Thymus (tissue), 14 donors: Measurements from ENCODE around the gene KYNU. TPM values are rescaled to one million over a fixed set of nuclear protein-coding genes. Genes with fewer than 3 reads are reported as not detected.

Source experiments
- DNase-seq, 9 donors: peaks; one replicate each; pipeline ENCODE4 v3.0.0-alpha.2; 2013; ENCODE audit warnings: low spot score in 9 of 9, low read depth in 6 of 9, missing footprints in 1 of 9
- H3K27ac ChIP-seq, 2 donors: one replicate each; pipeline ENCODE4 v1.5.1; 2013; ENCODE audit warnings: control low read depth in 1 of 2, low read depth in 1 of 2, low read length in 1 of 2, mild to moderate bottlenecking in 1 of 2, moderate library complexity in 1 of 2
- H3K27me3 ChIP-seq, 2 donors: one replicate each; pipeline ENCODE4 v1.5.1; 2013; ENCODE audit warnings: low read length in 1 of 2; ENCODE audit not compliant: control insufficient read depth in 2 of 2, insufficient read depth in 1 of 2
- H3K36me3 ChIP-seq, 2 donors: one replicate each; pipeline ENCODE4 v1.5.1; 2013; ENCODE audit warnings: low read length in 1 of 2, mild to moderate bottlenecking in 1 of 2, moderate library complexity in 1 of 2; ENCODE audit not compliant: control insufficient read depth in 2 of 2, insufficient read depth in 2 of 2
- H3K4me1 ChIP-seq, 2 donors: one replicate each; pipeline ENCODE4 v1.5.1; 2013; ENCODE audit warnings: low read length in 2 of 2; ENCODE audit not compliant: control insufficient read depth in 2 of 2, insufficient read depth in 2 of 2
- H3K4me3 ChIP-seq, 2 donors: one replicate each; pipeline ENCODE4 v1.5.1; 2013; ENCODE audit warnings: low read length in 2 of 2, control low read depth in 1 of 2, mild to moderate bottlenecking in 1 of 2
- H3K9me3 ChIP-seq, 2 donors: one replicate each; pipeline ENCODE4 v1.5.1; 2013; ENCODE audit warnings: low read length in 1 of 2, mild to moderate bottlenecking in 1 of 2; ENCODE audit not compliant: control insufficient read depth in 2 of 2, insufficient read depth in 1 of 2
- WGBS: extraction: QIAGEN DNeasy Blood & Tissue Kit; methylation state at CpG from one replicate; pipeline ENCODE4 v1.1.7; 2013; 5-methylcytosine and 5-hydroxymethylcytosine counted together
- long read RNA-seq, 10 donors: transcript quantifications; one replicate each; lab custom pipeline, GENCODE V29; 2026
- polyA plus RNA-seq: library from polyadenylated mRNA; stranded (reverse); fragments of 200-250 nt; gene quantifications from one replicate; pipeline ENCODE4 v1.2.3, GENCODE V29; 2013
- total RNA-seq: library from RNA; stranded (reverse); fragments of 120-200 nt; gene quantifications from one replicate; pipeline ENCODE4 v1.2.4, GENCODE V29; 2013
- donor health status: healthy.

KYNU gene
- total RNA-seq (6.6 TPM), polyA plus RNA-seq (11.3 TPM)
- long read RNA-seq, donor 1, result 0 reads
- long read RNA-seq, donor 2, full-length matches to known transcripts, result 4 of 4 reads
- long read RNA-seq, donor 2, partial matches to known transcripts, result 0 of 4 reads
- long read RNA-seq, donor 2, other reads (novel, unspliced or antisense), result 0 of 4 reads
- long read RNA-seq, donor 3, full-length matches to known transcripts, result 2 of 2 reads
- long read RNA-seq, donor 3, partial matches to known transcripts, result 0 of 2 reads
- long read RNA-seq, donor 3, other reads (novel, unspliced or antisense), result 0 of 2 reads
- long read RNA-seq, donor 4, result 0 reads
- long read RNA-seq, donor 5, full-length matches to known transcripts, result 3 of 3 reads
- long read RNA-seq, donor 5, partial matches to known transcripts, result 0 of 3 reads
- long read RNA-seq, donor 5, other reads (novel, unspliced or antisense), result 0 of 3 reads
- long read RNA-seq, donor 6, full-length matches to known transcripts, result 1 of 1 reads
- long read RNA-seq, donor 6, partial matches to known transcripts, result 0 of 1 reads
- long read RNA-seq, donor 6, other reads (novel, unspliced or antisense), result 0 of 1 reads
- long read RNA-seq, donor 7, full-length matches to known transcripts, result 1 of 1 reads
- long read RNA-seq, donor 7, partial matches to known transcripts, result 0 of 1 reads
- long read RNA-seq, donor 7, other reads (novel, unspliced or antisense), result 0 of 1 reads
- long read RNA-seq, donor 8, result 0 reads
- long read RNA-seq, donor 9, result 0 reads
- long read RNA-seq, donor 10, full-length matches to known transcripts, result 3 of 3 reads
- long read RNA-seq, donor 10, partial matches to known transcripts, result 0 of 3 reads
- long read RNA-seq, donor 10, other reads (novel, unspliced or antisense), result 0 of 3 reads

- H3K4me1 ChIP-seq, result no peaks in the 10 kb centered on the region
- H3K9me3 ChIP-seq, result no peaks in the 10 kb centered on the region
- 81% methylated on average over 2 of the region's 2 CpGs for WGBS
- H3K4me3 ChIP-seq, result no peak within 1 kb of the TSS
- no peak within 1 kb of the TSS for H3K27ac ChIP-seq
- H3K27me3 ChIP-seq, result no peaks in the 10 kb centered on the region
- no peaks in the 10 kb centered on the region for H3K36me3 ChIP-seq
- no peak for DNase-seq
These were observed at the start of gene KYNU for GRCh38 chr2:142877216-142877838. TSS of gene KYNU (plus strand) at chr2:142877664. CDS start at chr2:142885368, 7,704 bp downstream.

GRCh38 chr2:142834021-142834420 is 43.4 kb upstream of the KYNU start:
- no peaks in the 10 kb centered on the region for H3K4me1 ChIP-seq
- H3K9me3 ChIP-seq, result no peaks in the 10 kb centered on the region
- no peak overlapping the region for H3K4me3 ChIP-seq
- H3K36me3 ChIP-seq, result no peaks in the 10 kb centered on the region
- H3K27ac ChIP-seq, result no peak overlapping the region
- 91% methylated on average over 1 of the region's 1 CpG for WGBS
- DNase-seq, result no peak
- no peaks in the 10 kb centered on the region for H3K27me3 ChIP-seq

- H3K36me3 ChIP-seq, result no peaks in the 10 kb centered on the region
- H3K9me3 ChIP-seq, result no peaks in the 10 kb centered on the region
- no peak overlapping the region for H3K4me3 ChIP-seq
- H3K27ac ChIP-seq, result no peak overlapping the region
- no peaks in the 10 kb centered on the region for H3K27me3 ChIP-seq
- DNase-seq, result no peak
- no peaks in the 10 kb centered on the region for H3K4me1 ChIP-seq
These were observed 37.0 kb upstream of the KYNU start for GRCh38 chr2:142840436-142840835.

GRCh38 chr2:142841788-142842187 is 35.7 kb upstream of the KYNU start:
- H3K4me1 ChIP-seq, result no peaks in the 10 kb centered on the region
- no peak overlapping the region for H3K27ac ChIP-seq
- no peaks in the 10 kb centered on the region for H3K9me3 ChIP-seq
- WGBS, result 96% methylated on average over 2 of the region's 2 CpGs
- H3K36me3 ChIP-seq, result no peaks in the 10 kb centered on the region
- DNase-seq, result no peak
- no peaks in the 10 kb centered on the region for H3K27me3 ChIP-seq
- no peak overlapping the region for H3K4me3 ChIP-seq

- H3K9me3 ChIP-seq, result no peaks in the 10 kb centered on the region
- H3K27me3 ChIP-seq, result no peaks in the 10 kb centered on the region
- H3K4me3 ChIP-seq, result no peak overlapping the region
- no peaks in the 10 kb centered on the region for H3K36me3 ChIP-seq
- no peaks in the 10 kb centered on the region for H3K4me1 ChIP-seq
- DNase-seq, result no peak
- WGBS, result 98% methylated on average over 1 of the region's 1 CpG
- no peak overlapping the region for H3K27ac ChIP-seq
These were observed 35.1 kb upstream of the KYNU start for GRCh38 chr2:142842369-142842768.

GRCh38 chr2:142843731-142844130 is 33.7 kb upstream of the KYNU start:
- no peak overlapping the region for H3K27ac ChIP-seq
- no peaks in the 10 kb centered on the region for H3K27me3 ChIP-seq
- no peak overlapping the region for H3K4me3 ChIP-seq
- no peaks in the 10 kb centered on the region for H3K36me3 ChIP-seq
- WGBS, result 56% methylated on average over 2 of the region's 2 CpGs
- DNase-seq, result no peak
- H3K4me1 ChIP-seq, result no peaks in the 10 kb centered on the region
- H3K9me3 ChIP-seq, result no peaks in the 10 kb centered on the region

DNA sequence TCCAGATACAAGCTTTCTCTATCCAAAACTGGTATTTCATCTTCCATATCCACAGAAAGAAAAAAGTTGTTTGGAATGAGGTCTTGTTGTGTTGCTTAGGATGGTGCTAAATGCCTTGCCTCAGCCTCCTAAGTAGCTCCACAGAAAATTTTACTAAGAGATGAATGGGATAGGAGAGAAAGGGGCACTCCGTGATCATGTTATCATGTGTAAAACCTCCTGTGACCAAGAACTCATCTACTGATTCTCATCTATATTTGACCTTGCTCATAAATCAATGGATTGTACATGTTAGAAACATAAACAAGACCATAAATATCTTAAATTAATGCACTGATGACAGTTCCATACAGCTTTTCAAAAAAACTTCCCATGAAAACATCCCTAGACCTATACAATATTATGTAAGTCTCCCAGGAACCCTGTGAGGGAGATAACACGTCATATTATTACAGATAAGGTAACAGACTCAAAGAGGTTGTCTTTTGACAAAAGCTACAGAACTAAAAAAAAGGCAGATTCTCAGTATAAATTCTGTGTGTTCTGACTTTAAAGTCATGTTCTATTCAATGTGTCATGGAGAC is 29.3 kb upstream of the KYNU start:
- WGBS, result 95% methylated on average over 2 of the region's 2 CpGs
- H3K4me1 ChIP-seq, result no peaks in the 10 kb centered on the region
- H3K9me3 ChIP-seq, result no peaks in the 10 kb centered on the region
- no peaks in the 10 kb centered on the region for H3K27me3 ChIP-seq
- H3K27ac ChIP-seq, result no peak overlapping the region
- no peak for DNase-seq
- H3K4me3 ChIP-seq, result no peak overlapping the region
- no peaks in the 10 kb centered on the region for H3K36me3 ChIP-seq

DNA sequence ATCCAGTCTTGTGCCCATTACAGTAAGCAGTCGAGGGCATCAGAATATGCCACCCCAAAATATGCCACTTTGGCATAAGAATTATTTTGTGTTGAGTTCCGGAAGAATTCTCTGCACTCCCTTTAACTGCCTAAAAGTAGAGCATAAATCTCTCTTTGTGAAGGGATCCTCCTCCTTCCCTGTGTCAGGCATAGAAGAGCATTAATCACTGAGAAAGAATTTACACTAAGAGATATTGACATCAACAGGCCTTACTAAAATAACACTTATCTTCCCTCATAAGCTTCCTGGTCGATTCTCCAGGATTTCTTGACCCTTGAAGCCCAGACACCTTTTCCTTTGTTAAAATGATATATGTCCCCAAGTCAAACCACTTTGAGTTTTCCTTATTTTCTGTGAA is 27.6 kb upstream of the KYNU start:
- Histone ChIP-seq H3K27me3 (no peaks in the 10 kb centered on the region), H3K4me3 (no peak overlapping the region), H3K9me3 (no peaks in the 10 kb centered on the region), H3K36me3 (no peaks in the 10 kb centered on the region), H3K4me1 (no peaks in the 10 kb centered on the region), H3K27ac (no peak overlapping the region)
- DNase-seq, result no peak
- 85% methylated on average over 3 of the region's 3 CpGs for WGBS
